A549 (cell line): ENCODE results near the gene MUC16. TPM values are rescaled to one million over a fixed set of nuclear protein-coding genes. Genes with fewer than 3 reads are reported as not detected.

Experiments
- ATAC-seq, 2 experiments: fragments of 200-7000 bp in 1 of 2; fragments of >200 bp in 1 of 2; cut with Nextera tagmentation in 1 of 2; cut with Tn5 transposase in 1 of 2; 3 replicates each; pipeline versions ENCODE4 v1.8.0 to v1.9.1; 2018 to 2020; ENCODE audit warnings: mild to moderate bottlenecking in 1 of 2, moderate library complexity in 1 of 2
- CTCF ChIA-PET: fragments of 300-600 bp; sonication (Branson Sonifier 250); formaldehyde crosslinking; extraction: SDS; loops from one replicate; lab custom pipeline; 2021; ENCODE audit warnings: antibody characterized with exemption, inconsistent platforms; lab: Yijun Ruan, JAX
- POLR2A ChIA-PET: fragments of 350-600 bp; formaldehyde crosslinking; extraction: SDS; loops from one replicate; lab custom pipeline; 2021; ENCODE audit warnings: antibody characterized with exemption, inconsistent platforms; lab: Yijun Ruan, JAX
- DNase-seq, 2 experiments: peaks; one replicate each; pipeline versions ENCODE4 v3.0.0 to v3.0.0-alpha.2; 2011 to 2016; ENCODE audit warnings: low read depth in 1 of 2, low spot score in 1 of 2
- FAIRE-seq: peaks from 2 replicates; lab custom pipeline; 2011; peaks lifted over from hg19 to GRCh38; lab: Jason Lieb, UNC
- H3K27ac ChIP-seq, 2 experiments: fragments of >200 bp; sonication (Bioruptor Twin); formaldehyde crosslinking; 3 replicates each; pipeline ENCODE4 v1.5.1; 2016 to 2017
- H3K4me1 ChIP-seq: fragments of >200 bp; sonication (Bioruptor Twin); formaldehyde crosslinking; 3 replicates; pipeline ENCODE4 v1.6.1; 2016
- H3K4me2 ChIP-seq: fragments of >200 bp; sonication (Bioruptor Twin); formaldehyde crosslinking; 3 replicates; pipeline ENCODE4 v1.6.1; 2016
- H3K4me3 ChIP-seq: fragments of >200 bp; sonication (Bioruptor Twin); formaldehyde crosslinking; 3 replicates; pipeline ENCODE4 v1.5.1; 2016
- H3K9me3 ChIP-seq: fragments of >200 bp; sonication (Bioruptor Twin); formaldehyde crosslinking; 3 replicates; pipeline ENCODE4 v1.6.1; 2016
- CBX8 ChIP-seq: fragments of 200-600 bp; sonication (generic); IDR thresholded peaks from 2 replicates; pipeline ENCODE4 v1.6.1; 2016
- CHD2 ChIP-seq: fragments of 150-350 bp; IDR thresholded peaks from 2 replicates; pipeline ENCODE4 v1.6.1; 2014; ENCODE audit warnings: low read length; ENCODE audit not compliant: partially characterized antibody
- CHD4 ChIP-seq: fragments of 200-600 bp; sonication (generic); IDR thresholded peaks from 2 replicates; pipeline ENCODE4 v1.6.1; 2016; ENCODE audit warnings: antibody characterized with exemption, mild to moderate bottlenecking, borderline replicate concordance
- EHF ChIP-seq: fragments of 250-450 bp; sonication (Bioruptor Pico); IDR thresholded peaks from 2 replicates; pipeline ENCODE4 v1.5.0; 2020; ENCODE audit warnings: mild to moderate bottlenecking
- ELK1 ChIP-seq: fragments of 150-350 bp; IDR thresholded peaks from 2 replicates; pipeline ENCODE4 v1.6.1; 2014; ENCODE audit warnings: low read depth, mild to moderate bottlenecking, low read length
- EP300 ChIP-seq, 2 experiments: fragments of >200 bp; sonication (Bioruptor Twin); formaldehyde crosslinking; IDR thresholded peaks; 2 replicates in 1 of 2; 3 replicates in 1 of 2; pipeline ENCODE4 v1.6.1; 2016 to 2017
- HDAC2 ChIP-seq: fragments of 200-600 bp; sonication (generic); IDR thresholded peaks from 2 replicates; pipeline ENCODE4 v1.6.1; 2016
- HES2 ChIP-seq: fragments of >200 bp; sonication (Bioruptor Twin); formaldehyde crosslinking; IDR thresholded peaks from 2 replicates; pipeline ENCODE4 v1.6.1; 2016
- HOXB5 ChIP-seq: fragments of 250-450 bp; sonication (Bioruptor Pico); IDR thresholded peaks from 2 replicates; pipeline ENCODE4 v1.5.0; 2020; ENCODE audit warnings: mild to moderate bottlenecking, moderate library complexity
- JUN ChIP-seq, 2 experiments: fragments of >200 bp; sonication (Bioruptor Twin); formaldehyde crosslinking; IDR thresholded peaks; 2 replicates in 1 of 2; 3 replicates in 1 of 2; pipeline ENCODE4 v1.6.1; 2016 to 2017
- JUNB ChIP-seq: fragments of >200 bp; sonication (Bioruptor Twin); formaldehyde crosslinking; IDR thresholded peaks from 2 replicates; pipeline ENCODE4 v1.6.1; 2016
- KDM1A ChIP-seq: fragments of 200-600 bp; sonication (generic); IDR thresholded peaks from 2 replicates; pipeline ENCODE4 v1.6.1; 2016; ENCODE audit warnings: low read depth, mild to moderate bottlenecking
- KDM5A ChIP-seq: fragments of 200-600 bp; sonication (generic); IDR thresholded peaks from 2 replicates; pipeline ENCODE4 v1.6.1; 2016; ENCODE audit warnings: antibody characterized with exemption, mild to moderate bottlenecking
- MAFK ChIP-seq: fragments of 450-650 bp; IDR thresholded peaks from 2 replicates; pipeline ENCODE4 v1.6.1; 2014; ENCODE audit not compliant: partially characterized antibody
- MAZ ChIP-seq: fragments of 150-350 bp; IDR thresholded peaks from 2 replicates; pipeline ENCODE4 v1.6.1; 2014; ENCODE audit warnings: antibody characterized with exemption, low read depth, low read length, borderline replicate concordance
- MYC ChIP-seq: IDR thresholded peaks from 2 replicates; pipeline ENCODE4 v1.6.1; 2012; ENCODE audit warnings: mild to moderate bottlenecking, inconsistent platforms, low read length, improper control_type of control experiment, borderline replicate concordance
- NFE2L2 ChIP-seq: fragments of 150-350 bp; conservative IDR thresholded peaks from 2 replicates; pipeline ENCODE4 v1.6.1; 2014; ENCODE audit warnings: low read length
- NR3C1 ChIP-seq: fragments of >200 bp; sonication (Bioruptor Twin); formaldehyde crosslinking; IDR thresholded peaks from 3 replicates; pipeline ENCODE4 v1.6.1; 2017
- PHF8 ChIP-seq: fragments of 200-600 bp; sonication (generic); IDR thresholded peaks from 2 replicates; pipeline ENCODE4 v1.6.1; 2016; ENCODE audit warnings: low read depth, mild to moderate bottlenecking, antibody characterized with exemption, moderate library complexity, borderline replicate concordance
- RAD21 ChIP-seq, 2 experiments: fragments of >200 bp in 1 of 2; sonication (Bioruptor Twin) in 1 of 2; formaldehyde crosslinking in 1 of 2; IDR thresholded peaks in 1 of 2; conservative IDR thresholded peaks in 1 of 2; 2 replicates in 1 of 2; 3 replicates in 1 of 2; pipeline ENCODE4 v1.6.1; 2012 to 2018; ENCODE audit warnings: inconsistent platforms in 1 of 2
- RARB ChIP-seq: fragments of 250-450 bp; sonication (Bioruptor Pico); IDR thresholded peaks from 2 replicates; pipeline ENCODE4 v1.8.0; 2021; ENCODE audit warnings: mild to moderate bottlenecking, moderate library complexity
- RCOR1 ChIP-seq: fragments of 150-350 bp; IDR thresholded peaks from 2 replicates; pipeline ENCODE4 v1.6.1; 2014; ENCODE audit warnings: antibody characterized with exemption, low read length, low read depth
- RFX5 ChIP-seq: fragments of 450-650 bp; IDR thresholded peaks from 2 replicates; pipeline ENCODE4 v1.7.1; 2014; ENCODE audit warnings: antibody characterized with exemption, mild to moderate bottlenecking, moderate library complexity
- RNF2 ChIP-seq: fragments of 200-600 bp; sonication (generic); IDR thresholded peaks from 2 replicates; pipeline ENCODE4 v1.6.1; 2016; ENCODE audit warnings: low read depth, mild to moderate bottlenecking, antibody characterized with exemption, moderate library complexity, borderline replicate concordance
- SMC3 ChIP-seq: fragments of >200 bp; sonication (Bioruptor Twin); formaldehyde crosslinking; IDR thresholded peaks from 3 replicates; pipeline ENCODE4 v1.6.1; 2018; ENCODE audit warnings: inconsistent platforms
- TFCP2L1 ChIP-seq: fragments of 250-450 bp; sonication (Bioruptor Pico); IDR thresholded peaks from 2 replicates; pipeline ENCODE4 v1.5.0; 2021; ENCODE audit warnings: mild to moderate bottlenecking
- ZC3H11A ChIP-seq: fragments of 450-650 bp; IDR thresholded peaks from 2 replicates; pipeline ENCODE4 v1.6.1; 2014; ENCODE audit warnings: antibody characterized with exemption, mild to moderate bottlenecking
- ZSCAN20 ChIP-seq: fragments of 250-450 bp; sonication (Bioruptor Pico); IDR thresholded peaks from 2 replicates; pipeline ENCODE4 v1.8.0; 2022; ENCODE audit warnings: mild to moderate bottlenecking, moderate library complexity
- WGBS: methylation state at CpG from one replicate; pipeline ENCODE4 v1.1.6; 2017; ENCODE audit errors: missing lambda C conversion rate; 5-methylcytosine and 5-hydroxymethylcytosine counted together
- polyA plus RNA-seq, 4 experiments: library from polyadenylated mRNA; depleted of rRNA in 3 of 4; stranded (reverse); fragments of >200 nt; fragmentation: RNase III in 1 of 4; extraction: RNeasy Plus Mini Kit Qiagen cat#74134 plus additional on column Dnase treatment in 1 of 4; gene quantifications; 2 replicates in 3 of 4; 3 replicates in 1 of 4; pipeline ENCODE4 v1.2.3, GENCODE V29; 2011 to 2017
- TF ChIP-seq, protein P1 (sequence below): IDR thresholded peaks from 2 replicates; pipeline ENCODE4 v1.6.1; 2012; ENCODE audit warnings: low read depth, borderline replicate concordance
- TF ChIP-seq, protein P2 (sequence below): fragments of >200 bp; sonication (Bioruptor Twin); formaldehyde crosslinking; IDR thresholded peaks from 3 replicates; pipeline ENCODE4 v1.5.1; 2016
- TF ChIP-seq, protein P3 (sequence below): IDR thresholded peaks from 2 replicates; pipeline ENCODE4 v1.6.1; 2012

MUC16 gene
- polyA plus RNA-seq, 2 of the 4 experiments (the other 2 are of a cell fraction), result 0.23 TPM; not detected in 1

GRCh38 chr19:9039728-9040127 is 29.5 kb upstream of the MUC16 start:
- H3K4me1 ChIP-seq, result 0 out of 3 replicates have a peak, but pooled peaks cover 4% of the 10 kb centered on the region
- ChIA-PET CTCF (interaction anchor here (1.3 kb wide), 1 partner anchor 8 kb away, joined by 3 read pairs; no protein-coding TSS in a partner anchor), POLR2A (no interaction called here)
- H3K4me2 ChIP-seq, result no peak overlapping the region
- no peak overlapping the region for H3K4me3 ChIP-seq
- FAIRE-seq (no peak), ATAC-seq (no peak), DNase-seq (no peak)
- no peaks in the 10 kb centered on the region for H3K9me3 ChIP-seq
- peak overlapping the region; percentile 5 to 47; a peak in 4 of 6 replicates for H3K27ac ChIP-seq
- 67% methylated on average over 5 of the region's 5 CpGs for WGBS
- TF ChIP-seq PHF8 (no peak), CBX8 (no peak), KDM1A (no peak), RCOR1 (no peak), SMC3 (no peak), JUNB (no peak), RAD21 (conservative IDR thresholded peaks at IDR 0.05 in 1 of 2, IDR thresholded peaks at IDR 0.05 in 1 of 2) (no peak), ZC3H11A (no peak), MAZ (no peak), KDM5A (no peak), MAFK (no peak), HDAC2 (no peak), NR3C1 (no peak), EP300 (IDR thresholded peaks at IDR 0.05) (no peak), CHD4 (no peak), HOXB5 (CRISPR knock-in tag) (no peak), ELK1 (no peak)
- TF ChIP-seq, protein P1, sequence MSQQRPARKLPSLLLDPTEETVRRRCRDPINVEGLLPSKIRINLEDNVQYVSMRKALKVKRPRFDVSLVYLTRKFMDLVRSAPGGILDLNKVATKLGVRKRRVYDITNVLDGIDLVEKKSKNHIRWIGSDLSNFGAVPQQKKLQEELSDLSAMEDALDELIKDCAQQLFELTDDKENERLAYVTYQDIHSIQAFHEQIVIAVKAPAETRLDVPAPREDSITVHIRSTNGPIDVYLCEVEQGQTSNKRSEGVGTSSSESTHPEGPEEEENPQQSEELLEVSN, result no peak

GRCh38 chr19:9037400-9038062 is 27.3 kb upstream of the MUC16 start:
- no peak overlapping the region for H3K4me3 ChIP-seq
- TF ChIP-seq NFE2L2 (no peak), JUN (IDR thresholded peaks at IDR 0.05) (no peak), ZSCAN20 (CRISPR knock-in tag) (no peak), MAFK (no peak), MYC (no peak), NR3C1 (no peak), CHD2 (no peak), JUNB (no peak), TFCP2L1 (CRISPR knock-in tag) (no peak), HES2 (no peak), RNF2 (no peak), RARB (CRISPR knock-in tag) (no peak), RFX5 (no peak), RCOR1 (no peak), ELK1 (no peak), MAZ (no peak), EHF (CRISPR knock-in tag) (no peak)
- TF ChIP-seq, protein P2, sequence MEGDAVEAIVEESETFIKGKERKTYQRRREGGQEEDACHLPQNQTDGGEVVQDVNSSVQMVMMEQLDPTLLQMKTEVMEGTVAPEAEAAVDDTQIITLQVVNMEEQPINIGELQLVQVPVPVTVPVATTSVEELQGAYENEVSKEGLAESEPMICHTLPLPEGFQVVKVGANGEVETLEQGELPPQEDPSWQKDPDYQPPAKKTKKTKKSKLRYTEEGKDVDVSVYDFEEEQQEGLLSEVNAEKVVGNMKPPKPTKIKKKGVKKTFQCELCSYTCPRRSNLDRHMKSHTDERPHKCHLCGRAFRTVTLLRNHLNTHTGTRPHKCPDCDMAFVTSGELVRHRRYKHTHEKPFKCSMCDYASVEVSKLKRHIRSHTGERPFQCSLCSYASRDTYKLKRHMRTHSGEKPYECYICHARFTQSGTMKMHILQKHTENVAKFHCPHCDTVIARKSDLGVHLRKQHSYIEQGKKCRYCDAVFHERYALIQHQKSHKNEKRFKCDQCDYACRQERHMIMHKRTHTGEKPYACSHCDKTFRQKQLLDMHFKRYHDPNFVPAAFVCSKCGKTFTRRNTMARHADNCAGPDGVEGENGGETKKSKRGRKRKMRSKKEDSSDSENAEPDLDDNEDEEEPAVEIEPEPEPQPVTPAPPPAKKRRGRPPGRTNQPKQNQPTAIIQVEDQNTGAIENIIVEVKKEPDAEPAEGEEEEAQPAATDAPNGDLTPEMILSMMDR, result no peak
- TF ChIP-seq, protein P1, result no peak
- TF ChIP-seq, protein P3, sequence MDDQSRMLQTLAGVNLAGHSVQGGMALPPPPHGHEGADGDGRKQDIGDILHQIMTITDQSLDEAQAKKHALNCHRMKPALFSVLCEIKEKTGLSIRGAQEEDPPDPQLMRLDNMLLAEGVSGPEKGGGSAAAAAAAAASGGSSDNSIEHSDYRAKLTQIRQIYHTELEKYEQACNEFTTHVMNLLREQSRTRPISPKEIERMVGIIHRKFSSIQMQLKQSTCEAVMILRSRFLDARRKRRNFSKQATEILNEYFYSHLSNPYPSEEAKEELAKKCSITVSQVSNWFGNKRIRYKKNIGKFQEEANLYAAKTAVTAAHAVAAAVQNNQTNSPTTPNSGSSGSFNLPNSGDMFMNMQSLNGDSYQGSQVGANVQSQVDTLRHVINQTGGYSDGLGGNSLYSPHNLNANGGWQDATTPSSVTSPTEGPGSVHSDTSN, result no peak
- no peaks in the 10 kb centered on the region for H3K9me3 ChIP-seq
- no peak for FAIRE-seq
- no peak for DNase-seq
- H3K27ac ChIP-seq, result no peak overlapping the region
- ATAC-seq, result no peak
- ChIA-PET POLR2A (no interaction called here), CTCF (no interaction called here)
- no peak overlapping the region for H3K4me2 ChIP-seq
- 79% methylated on average over 8 of the region's 8 CpGs for WGBS
- H3K4me1 ChIP-seq, result 0 out of 3 replicates have a peak, but pooled peaks cover 4% of the 10 kb centered on the region
